Measurements from ENCODE around the gene SERINC2. TPM values are rescaled to one million over a fixed set of nuclear protein-coding genes. Genes with fewer than 3 reads are reported as not detected.
"Not testable (repeated sequence)": the region's sequence is repeated elsewhere in the genome, so short reads cannot be mapped to it uniquely, and the experiment has no call there.

SERINC2 gene
- total RNA-seq, 1 experiment from 2014 or later: 67.7 TPM

GRCh38 chr1:31460027-31460426 lies 47.0 kb downstream of the SERINC2 start:
- BruUV-seq (replicated peaks): no TSS peak
- TF ChIP-seq, protein P1, sequence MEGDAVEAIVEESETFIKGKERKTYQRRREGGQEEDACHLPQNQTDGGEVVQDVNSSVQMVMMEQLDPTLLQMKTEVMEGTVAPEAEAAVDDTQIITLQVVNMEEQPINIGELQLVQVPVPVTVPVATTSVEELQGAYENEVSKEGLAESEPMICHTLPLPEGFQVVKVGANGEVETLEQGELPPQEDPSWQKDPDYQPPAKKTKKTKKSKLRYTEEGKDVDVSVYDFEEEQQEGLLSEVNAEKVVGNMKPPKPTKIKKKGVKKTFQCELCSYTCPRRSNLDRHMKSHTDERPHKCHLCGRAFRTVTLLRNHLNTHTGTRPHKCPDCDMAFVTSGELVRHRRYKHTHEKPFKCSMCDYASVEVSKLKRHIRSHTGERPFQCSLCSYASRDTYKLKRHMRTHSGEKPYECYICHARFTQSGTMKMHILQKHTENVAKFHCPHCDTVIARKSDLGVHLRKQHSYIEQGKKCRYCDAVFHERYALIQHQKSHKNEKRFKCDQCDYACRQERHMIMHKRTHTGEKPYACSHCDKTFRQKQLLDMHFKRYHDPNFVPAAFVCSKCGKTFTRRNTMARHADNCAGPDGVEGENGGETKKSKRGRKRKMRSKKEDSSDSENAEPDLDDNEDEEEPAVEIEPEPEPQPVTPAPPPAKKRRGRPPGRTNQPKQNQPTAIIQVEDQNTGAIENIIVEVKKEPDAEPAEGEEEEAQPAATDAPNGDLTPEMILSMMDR (IDR thresholded peaks at IDR 0.05; ENCODE audit: unreplicated experiment): no peak
- Mint-ChIP-seq H3K27me3 (ENCODE audit: unreplicated experiment) (peaks cover 16% of the 10 kb centered on the region), H3K27ac (ENCODE audit: unreplicated experiment) (no peak overlapping the region), H3K9me3 (ENCODE audit: low read depth, unreplicated experiment) (peaks cover 21% of the 10 kb centered on the region), H3K4me1 (ENCODE audit: low read depth, unreplicated experiment) (no peaks in the 10 kb centered on the region), H3K4me3 (ENCODE audit: low read depth, unreplicated experiment) (no peak overlapping the region), H3K36me3 (ENCODE audit: insufficient read depth, unreplicated experiment) (no peaks in the 10 kb centered on the region)
- CTCF ChIA-PET: no interaction called here
- DNase-seq: no peak
- intact Hi-C loops (cut with micrococcal nuclease; ENCODE audit: unreplicated experiment): no loop called here

DNA sequence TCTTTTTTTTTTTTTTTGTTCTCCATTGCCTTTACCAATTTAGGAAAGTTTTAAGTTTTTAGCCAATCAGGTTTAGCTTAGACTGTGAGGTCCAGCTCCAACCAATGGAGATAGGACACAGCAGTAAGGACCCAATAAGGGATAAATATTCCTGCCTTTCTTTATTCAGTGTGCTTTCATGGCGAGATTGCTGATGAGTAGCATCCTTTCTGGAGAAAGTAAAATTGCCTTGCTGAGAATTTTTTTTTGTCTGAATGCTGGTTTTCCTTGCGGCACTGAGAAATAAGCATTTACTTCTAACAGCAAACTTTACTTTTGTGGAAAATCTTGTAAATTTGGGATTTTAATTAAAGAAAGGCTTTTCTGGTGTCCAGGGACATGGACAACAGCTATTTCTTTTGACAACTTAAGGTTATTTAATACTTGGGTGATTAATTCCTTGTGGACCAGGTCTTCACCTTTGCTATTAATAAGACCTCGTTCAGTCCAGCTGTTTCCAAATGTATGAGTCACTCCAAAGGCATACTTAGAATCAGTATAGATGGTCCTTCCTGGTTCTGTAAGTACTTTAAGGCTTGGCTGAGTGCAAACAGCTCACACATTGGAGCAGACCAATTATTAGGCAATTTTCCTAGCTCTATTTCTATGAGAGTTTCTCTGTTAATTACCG lies 54.1 kb downstream of the SERINC2 start:
- H3K27ac Mint-ChIP-seq (ENCODE audit: unreplicated experiment): no peak overlapping the region
- peaks cover 8% of the 10 kb centered on the region for H3K36me3 Mint-ChIP-seq (ENCODE audit: insufficient read depth, unreplicated experiment)
- BruUV-seq (replicated peaks): no TSS peak
- TF ChIP-seq, protein P1 (IDR thresholded peaks at IDR 0.05; ENCODE audit: unreplicated experiment): no peak
- no peak for DNase-seq
- intact Hi-C loops (cut with micrococcal nuclease; ENCODE audit: unreplicated experiment): no loop called here
- no peaks in the 10 kb centered on the region for H3K27me3 Mint-ChIP-seq (ENCODE audit: unreplicated experiment)
- H3K4me1 Mint-ChIP-seq (ENCODE audit: low read depth, unreplicated experiment): peaks cover 28% of the 10 kb centered on the region
- no peak overlapping the region for H3K4me3 Mint-ChIP-seq (ENCODE audit: low read depth, unreplicated experiment)
- CTCF ChIA-PET: interaction anchor here (0.6 to 1.6 kb wide), 4 partner anchors 45 to 1542 kb away, joined by 3 to 7 read pairs (median 4); no protein-coding TSS in a partner anchor
- H3K9me3 Mint-ChIP-seq (ENCODE audit: low read depth, unreplicated experiment): peaks cover 13% of the 10 kb centered on the region

DNA sequence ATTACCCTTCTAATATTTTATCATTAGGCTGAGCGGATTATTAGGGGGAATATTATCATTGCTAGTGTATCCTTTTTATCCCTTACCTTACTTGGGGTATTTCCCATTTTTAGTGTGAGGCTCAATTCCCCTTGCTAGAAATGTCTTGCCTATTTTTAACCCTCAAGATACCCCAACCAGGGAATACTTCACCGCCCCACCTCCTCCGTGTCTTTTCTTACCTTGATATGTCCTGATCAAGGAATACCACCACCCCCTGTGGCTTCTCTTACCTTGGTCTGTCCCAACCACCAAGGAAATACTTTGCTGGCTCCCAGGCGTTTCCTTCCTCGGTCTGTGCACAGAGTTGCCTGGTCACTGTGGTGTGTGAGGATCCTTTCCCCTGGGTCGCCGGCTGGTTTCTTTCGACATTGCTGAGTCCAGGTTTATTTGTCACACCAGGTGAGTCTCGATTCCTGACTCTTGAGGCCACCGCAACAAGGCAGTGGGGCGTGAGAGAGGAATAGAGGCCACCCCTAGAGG lies 57.8 kb downstream of the SERINC2 start:
- TF ChIP-seq, protein P1 (IDR thresholded peaks at IDR 0.05; ENCODE audit: unreplicated experiment): no peak
- CTCF ChIA-PET: interaction anchor here (0.8 to 1.2 kb wide), 2 partner anchors 20 to 300 kb away, joined by 3 read pairs; no protein-coding TSS in a partner anchor
- DNase-seq: no peak
- peaks cover 34% of the 10 kb centered on the region for H3K4me1 Mint-ChIP-seq (ENCODE audit: low read depth, unreplicated experiment)
- H3K9me3 Mint-ChIP-seq (ENCODE audit: low read depth, unreplicated experiment): peaks cover 11% of the 10 kb centered on the region
- H3K4me3 Mint-ChIP-seq (ENCODE audit: low read depth, unreplicated experiment): peak overlapping the region; percentile 12
- intact Hi-C loops (cut with micrococcal nuclease; ENCODE audit: unreplicated experiment): no loop called here
- H3K27ac Mint-ChIP-seq (ENCODE audit: unreplicated experiment): peak overlapping the region; percentile 96
- BruUV-seq (replicated peaks): TSS peak; percentile 87
- no peaks in the 10 kb centered on the region for H3K27me3 Mint-ChIP-seq (ENCODE audit: unreplicated experiment)
- H3K36me3 Mint-ChIP-seq (ENCODE audit: insufficient read depth, unreplicated experiment): peaks cover 8% of the 10 kb centered on the region

DNA sequence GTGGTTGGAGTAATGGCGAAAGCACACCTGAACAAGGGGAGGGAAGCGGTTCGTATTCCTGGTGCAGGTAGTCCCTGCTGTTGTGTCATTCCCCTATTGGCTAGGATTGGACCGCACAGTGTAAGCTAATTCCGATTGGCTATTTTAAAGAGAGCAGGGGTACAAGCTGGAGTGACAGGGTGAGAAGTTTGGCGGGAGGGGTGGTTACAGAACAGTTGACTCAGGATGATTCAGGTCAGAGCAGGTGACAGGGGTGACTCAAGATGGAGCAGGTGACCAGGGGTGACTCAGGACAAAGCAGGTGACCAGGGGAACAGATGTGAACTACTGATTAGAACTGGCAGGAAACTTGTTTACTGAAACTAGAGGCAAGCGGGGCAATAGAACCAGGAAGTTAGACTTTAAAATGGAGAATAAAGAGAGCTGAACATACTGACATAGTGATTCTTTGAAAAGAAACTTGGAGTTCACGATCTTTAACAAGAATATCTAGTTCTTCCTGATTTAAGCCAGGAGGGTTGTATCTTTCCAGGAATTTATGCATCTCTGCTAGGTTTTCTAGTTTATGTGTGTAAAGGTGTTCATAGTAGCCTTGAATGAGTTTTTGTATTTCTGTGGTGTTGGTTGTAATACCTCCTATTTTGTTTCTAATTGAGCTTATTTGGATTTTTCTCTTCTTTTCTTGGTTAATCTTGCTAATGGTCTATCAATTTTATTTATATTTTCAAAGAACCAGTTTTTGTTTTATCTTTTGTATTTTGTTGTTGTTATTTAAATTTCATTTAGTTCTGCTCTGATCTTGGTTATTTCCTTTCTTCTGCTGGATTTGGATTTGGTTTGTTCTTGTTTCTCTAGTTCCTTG lies 58.7 kb downstream of the SERINC2 start:
- Mint-ChIP-seq H3K27ac (ENCODE audit: unreplicated experiment) (peak overlapping the region; percentile 96), H3K9me3 (ENCODE audit: low read depth, unreplicated experiment) (peaks cover 10% of the 10 kb centered on the region), H3K4me3 (ENCODE audit: low read depth, unreplicated experiment) (peak overlapping the region; percentile 12), H3K4me1 (ENCODE audit: low read depth, unreplicated experiment) (peaks cover 40% of the 10 kb centered on the region)
- intact Hi-C loops (cut with micrococcal nuclease; ENCODE audit: unreplicated experiment); H3K36me3 Mint-ChIP-seq (ENCODE audit: insufficient read depth, unreplicated experiment); H3K27me3 Mint-ChIP-seq (ENCODE audit: unreplicated experiment): not testable (repeated sequence)
- CTCF ChIA-PET: interaction anchor here (0.6 to 1.2 kb wide), 4 partner anchors 20 to 301 kb away, joined by 3 read pairs; no protein-coding TSS in a partner anchor
- BruUV-seq (replicated peaks): TSS peak; percentile 88
- DNase-seq: peak; percentile 83

- BruUV-seq (replicated peaks); H3K36me3 Mint-ChIP-seq (ENCODE audit: insufficient read depth, unreplicated experiment); intact Hi-C loops (cut with micrococcal nuclease; ENCODE audit: unreplicated experiment); DNase-seq; H3K27me3 Mint-ChIP-seq (ENCODE audit: unreplicated experiment); H3K9me3 Mint-ChIP-seq (ENCODE audit: low read depth, unreplicated experiment): not testable (repeated sequence)
- CTCF ChIA-PET: interaction anchor here (0.6 kb wide), 1 partner anchor 77 kb away, joined by 3 read pairs; no protein-coding TSS in a partner anchor
- peak overlapping the region; percentile 12 for H3K4me3 Mint-ChIP-seq (ENCODE audit: low read depth, unreplicated experiment)
- peaks cover 46% of the 10 kb centered on the region for H3K4me1 Mint-ChIP-seq (ENCODE audit: low read depth, unreplicated experiment)
- H3K27ac Mint-ChIP-seq (ENCODE audit: unreplicated experiment): peak overlapping the region; percentile 96
Observed at GRCh38 chr1:31472314-31472651, 59.3 kb downstream of the SERINC2 start.

GRCh38 chr1:31472673-31473072 lies 59.7 kb downstream of the SERINC2 start:
- H3K9me3 Mint-ChIP-seq (ENCODE audit: low read depth, unreplicated experiment); BruUV-seq (replicated peaks); H3K4me3 Mint-ChIP-seq (ENCODE audit: low read depth, unreplicated experiment); intact Hi-C loops (cut with micrococcal nuclease; ENCODE audit: unreplicated experiment); H3K27me3 Mint-ChIP-seq (ENCODE audit: unreplicated experiment); CTCF ChIA-PET; H3K36me3 Mint-ChIP-seq (ENCODE audit: insufficient read depth, unreplicated experiment); DNase-seq: not testable (repeated sequence)
- Mint-ChIP-seq H3K4me1 (ENCODE audit: low read depth, unreplicated experiment) (peaks cover 50% of the 10 kb centered on the region), H3K27ac (ENCODE audit: unreplicated experiment) (peak overlapping the region; percentile 96)

- H3K36me3 Mint-ChIP-seq (ENCODE audit: insufficient read depth, unreplicated experiment); intact Hi-C loops (cut with micrococcal nuclease; ENCODE audit: unreplicated experiment); H3K27me3 Mint-ChIP-seq (ENCODE audit: unreplicated experiment); H3K27ac Mint-ChIP-seq (ENCODE audit: unreplicated experiment); CTCF ChIA-PET; H3K9me3 Mint-ChIP-seq (ENCODE audit: low read depth, unreplicated experiment); BruUV-seq (replicated peaks); H3K4me3 Mint-ChIP-seq (ENCODE audit: low read depth, unreplicated experiment); DNase-seq: not testable (repeated sequence)
- H3K4me1 Mint-ChIP-seq (ENCODE audit: low read depth, unreplicated experiment): peaks cover 52% of the 10 kb centered on the region
Observed at GRCh38 chr1:31473508-31473907, 60.5 kb downstream of the SERINC2 start.
